PC-3 (cell line): ENCODE data around the gene LCA5L. TPM values are rescaled to one million over a fixed set of nuclear protein-coding genes. Genes with fewer than 3 reads are reported as not detected.

Experiments
- ATAC-seq: fragments of 200-7000 bp; cut with Tn5 transposase; 2 replicates; pipeline ENCODE4 v1.9.1; 2020; ENCODE audit warnings: mild to moderate bottlenecking, moderate library complexity
- BruUV-seq: library from RNA; stranded (reverse); fragments of 400-500 nt; replicated peaks from 2 replicates; lab custom pipeline; 2021; lab: Mats Ljungman, UMichigan
- CTCF ChIA-PET: fragments of 300-600 bp; sonication (Branson Sonifier 250); formaldehyde crosslinking; loops from one replicate; lab custom pipeline; 2022; ENCODE audit warnings: antibody characterized with exemption; lab: Charles Lee
- POLR2A ChIA-PET: fragments of 300-600 bp; sonication (Branson Sonifier 250); formaldehyde crosslinking; loops from one replicate; lab custom pipeline; 2022; ENCODE audit warnings: antibody characterized with exemption; ENCODE audit not compliant: unreplicated experiment; lab: Charles Lee
- DNase-seq: peaks from one replicate; pipeline ENCODE4 v3.0.0-alpha.2; 2015
- H2AFZ ChIP-seq: fragments of 300-600 bp; sonication (generic); 2 replicates; pipeline ENCODE4 v1.6.0; 2016; ENCODE audit warnings: antibody characterized with exemption, low read length
- H3F3A ChIP-seq: fragments of 300-600 bp; sonication (generic); one replicate; pipeline ENCODE4 v1.6.0; 2017; ENCODE audit warnings: antibody characterized with exemption, low read length, control low read depth, mild to moderate bottlenecking; ENCODE audit not compliant: unreplicated experiment
- H3K27ac ChIP-seq: fragments of 300-600 bp; sonication (generic); 2 replicates; pipeline ENCODE4 v1.5.1; 2016; ENCODE audit warnings: mild to moderate bottlenecking, low read length
- H3K27me3 ChIP-seq: fragments of 300-600 bp; sonication (generic); 2 replicates; pipeline ENCODE4 v1.6.1; 2016; ENCODE audit warnings: low read length, mixed read lengths
- H3K36me3 ChIP-seq: fragments of 300-600 bp; sonication (generic); 2 replicates; pipeline ENCODE4 v1.6.1; 2016; ENCODE audit warnings: low read depth, mixed run types, low read length, mixed read lengths
- H3K4me1 ChIP-seq: fragments of 300-600 bp; sonication (generic); 2 replicates; pipeline ENCODE4 v1.5.1; 2016; ENCODE audit warnings: low read length; ENCODE audit not compliant: insufficient read depth
- H3K4me2 ChIP-seq: fragments of 300-600 bp; sonication (generic); 2 replicates; pipeline ENCODE4 v1.6.0; 2016; ENCODE audit warnings: low read length
- H3K4me3 ChIP-seq: fragments of 300-600 bp; sonication (generic); 2 replicates; pipeline ENCODE4 v1.5.1; 2016; ENCODE audit warnings: mild to moderate bottlenecking, low read length, mixed read lengths
- H3K79me2 ChIP-seq: fragments of 300-600 bp; sonication (generic); 2 replicates; pipeline ENCODE4 v1.6.1; 2017; ENCODE audit warnings: low read length, mixed read lengths
- H3K9ac ChIP-seq: fragments of 300-600 bp; sonication (generic); 2 replicates; pipeline ENCODE4 v1.6.0; 2016; ENCODE audit warnings: mild to moderate bottlenecking, low read length
- H3K9me2 ChIP-seq: fragments of 300-600 bp; sonication (generic); replicated peaks from 2 replicates; pipeline ENCODE4 v1.6.1; 2016; ENCODE audit warnings: mixed run types, low read length, mixed read lengths
- H3K9me3 ChIP-seq: fragments of 300-600 bp; sonication (generic); 2 replicates; pipeline ENCODE4 v1.6.1; 2016; ENCODE audit warnings: low read length, mixed read lengths
- H4K20me1 ChIP-seq: fragments of 300-600 bp; sonication (generic); 2 replicates; pipeline ENCODE4 v1.6.1; 2016; ENCODE audit warnings: low read length, mixed read lengths
- EZH2 ChIP-seq: fragments of 300-600 bp; sonication (generic); IDR thresholded peaks from one replicate; pipeline ENCODE4 v1.6.1; 2017; ENCODE audit warnings: antibody characterized with exemption, mild to moderate bottlenecking, low read length; ENCODE audit not compliant: unreplicated experiment
- EZH2phosphoT487 ChIP-seq: fragments of 300-600 bp; sonication (generic); IDR thresholded peaks from 2 replicates; pipeline ENCODE4 v1.6.1; 2018; ENCODE audit warnings: mild to moderate bottlenecking, antibody characterized with exemption, low read length, borderline replicate concordance
- intact Hi-C: fragments of 100-400 bp; cut with micrococcal nuclease; formaldehyde crosslinking; loops from 2 replicates; pipeline ENCODE4 v1.9.0; 2023
- total RNA-seq: library from RNA; depleted of rRNA; stranded (reverse); fragments of >200 nt; gene quantifications from 2 replicates; pipeline ENCODE4 v1.2.3, GENCODE V29; 2014
- TF ChIP-seq, protein P1 (sequence below): fragments of 300-600 bp; sonication (generic); conservative IDR thresholded peaks from 2 replicates; pipeline ENCODE4 v1.5.1; 2017; ENCODE audit warnings: antibody characterized with exemption, low read depth, mild to moderate bottlenecking, low read length

LCA5L gene
- total RNA-seq, 1 experiment from 2014 or later, result 0.40 TPM

DNA sequence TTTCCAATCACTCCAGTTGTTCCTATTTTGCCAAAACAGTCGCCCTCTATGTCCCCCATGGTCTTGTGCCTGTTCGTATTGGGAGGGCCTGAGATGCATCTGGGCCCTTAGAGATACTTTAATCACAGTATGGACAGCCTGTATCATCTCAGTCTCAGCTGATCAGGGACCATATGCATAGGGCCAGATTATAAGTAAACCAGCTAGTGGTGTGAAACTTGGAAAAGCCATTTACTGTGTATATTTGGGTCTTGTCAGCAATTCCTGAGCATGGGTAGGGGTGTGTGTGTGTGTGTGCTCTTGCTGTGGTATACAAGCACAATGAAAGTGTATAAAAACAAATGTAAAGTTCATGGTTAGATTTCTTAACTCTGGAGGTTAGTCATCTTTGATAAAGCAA is 29.0 kb upstream of the LCA5L start:
- no peaks in the 10 kb centered on the region for H3K9me3 ChIP-seq
- TF ChIP-seq, protein P1, sequence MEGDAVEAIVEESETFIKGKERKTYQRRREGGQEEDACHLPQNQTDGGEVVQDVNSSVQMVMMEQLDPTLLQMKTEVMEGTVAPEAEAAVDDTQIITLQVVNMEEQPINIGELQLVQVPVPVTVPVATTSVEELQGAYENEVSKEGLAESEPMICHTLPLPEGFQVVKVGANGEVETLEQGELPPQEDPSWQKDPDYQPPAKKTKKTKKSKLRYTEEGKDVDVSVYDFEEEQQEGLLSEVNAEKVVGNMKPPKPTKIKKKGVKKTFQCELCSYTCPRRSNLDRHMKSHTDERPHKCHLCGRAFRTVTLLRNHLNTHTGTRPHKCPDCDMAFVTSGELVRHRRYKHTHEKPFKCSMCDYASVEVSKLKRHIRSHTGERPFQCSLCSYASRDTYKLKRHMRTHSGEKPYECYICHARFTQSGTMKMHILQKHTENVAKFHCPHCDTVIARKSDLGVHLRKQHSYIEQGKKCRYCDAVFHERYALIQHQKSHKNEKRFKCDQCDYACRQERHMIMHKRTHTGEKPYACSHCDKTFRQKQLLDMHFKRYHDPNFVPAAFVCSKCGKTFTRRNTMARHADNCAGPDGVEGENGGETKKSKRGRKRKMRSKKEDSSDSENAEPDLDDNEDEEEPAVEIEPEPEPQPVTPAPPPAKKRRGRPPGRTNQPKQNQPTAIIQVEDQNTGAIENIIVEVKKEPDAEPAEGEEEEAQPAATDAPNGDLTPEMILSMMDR, result no peak
- TF ChIP-seq EZH2, result no peak
- no peak for TF ChIP-seq EZH2phosphoT487
- H3K79me2 ChIP-seq, result no peaks in the 10 kb centered on the region
- no peaks in the 10 kb centered on the region for H3K4me1 ChIP-seq
- CTCF ChIA-PET, result no interaction called here
- no peak overlapping the region for H3K27ac ChIP-seq
- BruUV-seq, result no TSS peak
- H3K27me3 ChIP-seq, result no peaks in the 10 kb centered on the region
- H3K4me3 ChIP-seq, result no peak overlapping the region
- H3K36me3 ChIP-seq, result no peaks in the 10 kb centered on the region
- H2AFZ ChIP-seq, result no peak overlapping the region
- no peaks in the 10 kb centered on the region for H3F3A ChIP-seq
- no peak overlapping the region for H3K4me2 ChIP-seq
- DNase-seq (no peak), ATAC-seq (no peak)
- no peak overlapping the region for H3K9ac ChIP-seq
- intact Hi-C loops, result no loop called here
- POLR2A ChIA-PET, result no interaction called here
- no peaks in the 10 kb centered on the region for H4K20me1 ChIP-seq
- H3K9me2 ChIP-seq, result no peaks in the 10 kb centered on the region

DNA sequence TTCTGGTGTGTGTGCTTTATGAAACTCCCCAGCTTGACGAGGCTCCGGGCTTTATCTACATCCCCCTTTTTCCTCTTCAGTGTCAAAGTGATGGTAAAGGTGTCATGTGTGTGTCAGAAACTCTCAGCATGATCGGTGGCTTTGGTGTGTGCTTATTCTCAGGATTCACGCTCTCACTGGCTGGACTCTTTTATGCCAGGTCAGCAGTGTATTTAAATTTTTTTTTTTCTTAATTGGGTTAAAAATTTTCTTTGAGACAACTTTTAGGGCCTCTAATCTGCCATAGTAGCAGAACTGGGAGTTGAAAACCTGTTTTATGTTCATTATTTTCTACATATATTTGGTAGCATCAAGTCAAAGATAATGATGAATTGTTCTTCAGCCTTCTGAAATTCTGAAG is 27.2 kb upstream of the LCA5L start:
- no peaks in the 10 kb centered on the region for H3K9me2 ChIP-seq
- ATAC-seq (no peak), DNase-seq (no peak)
- no peak overlapping the region for H3K4me3 ChIP-seq
- intact Hi-C loops, result no loop called here
- TF ChIP-seq, protein P1, result no peak
- TF ChIP-seq EZH2, result no peak
- no peak for TF ChIP-seq EZH2phosphoT487
- H2AFZ ChIP-seq, result no peak overlapping the region
- H3K36me3 ChIP-seq, result no peaks in the 10 kb centered on the region
- ChIA-PET CTCF (no interaction called here), POLR2A (no interaction called here)
- BruUV-seq, result no TSS peak
- H3K27ac ChIP-seq, result no peak overlapping the region
- no peaks in the 10 kb centered on the region for H3K27me3 ChIP-seq
- no peak overlapping the region for H3K4me2 ChIP-seq
- no peaks in the 10 kb centered on the region for H4K20me1 ChIP-seq
- no peaks in the 10 kb centered on the region for H3K9me3 ChIP-seq
- H3K9ac ChIP-seq, result no peak overlapping the region
- H3F3A ChIP-seq, result no peaks in the 10 kb centered on the region
- no peaks in the 10 kb centered on the region for H3K4me1 ChIP-seq
- no peaks in the 10 kb centered on the region for H3K79me2 ChIP-seq

DNA sequence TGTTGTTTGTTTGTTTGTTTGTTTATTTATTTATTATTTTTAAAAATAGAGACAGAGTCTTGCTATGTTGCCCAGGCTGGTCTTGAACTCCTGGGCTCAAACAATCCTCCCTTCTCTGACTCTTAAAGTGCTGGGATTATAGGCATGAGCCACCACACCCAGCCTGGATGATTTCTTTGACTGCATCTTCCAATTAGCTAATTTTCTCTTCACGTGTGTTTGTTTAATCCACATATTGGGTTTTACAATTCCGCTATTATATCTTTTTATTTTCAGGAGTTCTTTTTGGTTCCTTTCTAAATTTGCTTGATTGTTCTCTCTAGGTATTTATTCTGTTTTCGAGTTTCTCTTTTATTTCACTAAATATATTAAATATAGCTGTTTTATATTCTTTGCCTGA is 26.0 kb upstream of the LCA5L start:
- ChIA-PET POLR2A (no interaction called here), CTCF (no interaction called here)
- ATAC-seq, result no peak
- H3F3A ChIP-seq, result no peaks in the 10 kb centered on the region
- TF ChIP-seq EZH2phosphoT487 (no peak), EZH2 (no peak)
- TF ChIP-seq, protein P1, result no peak
- no TSS peak for BruUV-seq
- no peaks in the 10 kb centered on the region for H4K20me1 ChIP-seq
- no peaks in the 10 kb centered on the region for H3K79me2 ChIP-seq
- H3K4me1 ChIP-seq, result no peaks in the 10 kb centered on the region
- no peaks in the 10 kb centered on the region for H3K36me3 ChIP-seq
- H3K4me3 ChIP-seq, result no peak overlapping the region
- no peak overlapping the region for H2AFZ ChIP-seq
- no peak for DNase-seq
- H3K27ac ChIP-seq, result no peak overlapping the region
- no peak overlapping the region for H3K9ac ChIP-seq
- no peaks in the 10 kb centered on the region for H3K9me2 ChIP-seq
- H3K4me2 ChIP-seq, result no peak overlapping the region
- no peaks in the 10 kb centered on the region for H3K9me3 ChIP-seq
- intact Hi-C loops, result no loop called here
- H3K27me3 ChIP-seq, result no peaks in the 10 kb centered on the region
